Dedifferentiated amniotic fluid mesenchymal stem cell (primary cell): ENCODE data around the gene NEDD4.
"Not testable (repeated sequence)": the region's sequence is repeated elsewhere in the genome, so short reads cannot be mapped to it uniquely, and the experiment has no call there.

ENCODE experiments used
- DNase-seq: peaks from one replicate; pipeline ENCODE4 v3.0.0-alpha.2; 2016; ENCODE audit errors: extremely low spot score

The NEDD4 gene

DNA sequence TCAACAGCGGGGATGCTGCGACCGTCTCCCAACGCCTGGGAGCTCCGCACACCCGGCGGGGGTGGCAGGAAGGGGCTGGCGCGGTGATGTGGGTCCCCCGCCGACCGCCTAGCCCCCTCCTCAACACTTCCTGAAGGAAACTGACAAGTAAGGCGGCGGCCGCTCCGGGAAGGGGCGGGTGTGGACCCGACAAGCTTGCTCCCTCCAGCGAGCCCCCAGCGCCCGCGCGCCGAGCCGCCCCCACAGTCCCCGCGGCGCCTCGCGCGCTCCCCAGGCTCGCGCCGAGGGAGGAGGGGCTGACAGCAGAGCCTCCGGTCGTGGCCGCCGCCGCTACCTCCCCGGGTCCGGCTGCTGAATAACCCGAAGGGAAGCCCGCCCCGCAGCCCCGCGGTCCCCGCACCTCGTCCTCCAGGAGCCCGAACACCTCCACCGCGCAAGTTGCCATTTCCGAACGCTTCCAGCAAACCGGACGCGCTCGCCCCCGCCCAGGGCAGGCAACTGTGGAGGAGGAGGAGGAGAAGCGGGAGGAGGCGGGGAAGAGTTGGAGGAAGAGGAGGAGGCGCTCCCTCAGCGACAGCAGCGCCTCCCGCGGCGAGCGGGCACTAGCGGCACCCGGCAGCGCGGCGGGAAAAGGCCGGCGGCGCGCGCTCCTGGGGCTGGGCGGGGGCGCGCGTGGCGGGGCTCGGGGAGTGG lies at the start of gene NEDD4:
TSS of gene NEDD4 (minus strand) at position 502 of the 693 bp plus-strand sequence. CDS start at position 445, 57 bp downstream.
- peak; percentile 90 for DNase-seq

DNA sequence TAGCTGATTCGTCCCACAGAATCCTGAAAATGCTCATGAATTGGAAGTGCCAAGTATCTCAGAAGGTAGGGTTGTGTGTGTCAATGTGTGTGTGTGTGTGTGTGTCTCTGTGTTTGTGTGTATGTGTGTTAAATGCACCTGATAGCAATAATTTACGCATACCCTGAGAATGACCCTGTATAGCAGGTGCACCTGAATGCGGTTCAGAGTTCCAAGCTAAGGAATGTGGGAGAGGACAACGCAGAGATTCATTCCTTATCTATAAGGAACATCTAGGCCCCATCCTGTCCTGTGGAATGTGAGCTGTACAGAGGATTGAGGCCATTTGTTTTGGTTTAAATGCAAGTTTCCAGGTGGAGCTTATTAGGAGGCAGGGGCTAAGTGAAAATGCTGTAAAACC lies 49.1 kb upstream of the NEDD4 start:
- no peak for DNase-seq

DNA sequence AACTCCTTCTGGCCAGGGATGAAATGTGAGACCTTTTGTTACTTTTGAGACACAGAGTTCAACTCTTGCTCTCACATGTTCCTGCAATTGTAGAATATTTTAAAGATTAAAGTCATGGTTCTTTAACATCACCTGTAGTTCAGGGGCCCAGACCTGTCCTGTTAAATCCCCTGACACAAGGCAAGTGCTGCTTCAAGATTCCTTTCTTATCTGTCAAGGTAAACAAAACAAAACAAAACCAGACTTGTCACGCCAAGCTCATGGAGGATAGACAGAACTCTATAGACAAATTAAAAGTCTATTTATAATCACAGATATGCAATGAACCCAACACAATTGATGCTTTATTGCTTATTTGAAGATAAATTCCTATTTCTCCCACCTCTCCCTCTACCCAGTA lies 48.6 kb upstream of the NEDD4 start:
- DNase-seq = no peak

DNA sequence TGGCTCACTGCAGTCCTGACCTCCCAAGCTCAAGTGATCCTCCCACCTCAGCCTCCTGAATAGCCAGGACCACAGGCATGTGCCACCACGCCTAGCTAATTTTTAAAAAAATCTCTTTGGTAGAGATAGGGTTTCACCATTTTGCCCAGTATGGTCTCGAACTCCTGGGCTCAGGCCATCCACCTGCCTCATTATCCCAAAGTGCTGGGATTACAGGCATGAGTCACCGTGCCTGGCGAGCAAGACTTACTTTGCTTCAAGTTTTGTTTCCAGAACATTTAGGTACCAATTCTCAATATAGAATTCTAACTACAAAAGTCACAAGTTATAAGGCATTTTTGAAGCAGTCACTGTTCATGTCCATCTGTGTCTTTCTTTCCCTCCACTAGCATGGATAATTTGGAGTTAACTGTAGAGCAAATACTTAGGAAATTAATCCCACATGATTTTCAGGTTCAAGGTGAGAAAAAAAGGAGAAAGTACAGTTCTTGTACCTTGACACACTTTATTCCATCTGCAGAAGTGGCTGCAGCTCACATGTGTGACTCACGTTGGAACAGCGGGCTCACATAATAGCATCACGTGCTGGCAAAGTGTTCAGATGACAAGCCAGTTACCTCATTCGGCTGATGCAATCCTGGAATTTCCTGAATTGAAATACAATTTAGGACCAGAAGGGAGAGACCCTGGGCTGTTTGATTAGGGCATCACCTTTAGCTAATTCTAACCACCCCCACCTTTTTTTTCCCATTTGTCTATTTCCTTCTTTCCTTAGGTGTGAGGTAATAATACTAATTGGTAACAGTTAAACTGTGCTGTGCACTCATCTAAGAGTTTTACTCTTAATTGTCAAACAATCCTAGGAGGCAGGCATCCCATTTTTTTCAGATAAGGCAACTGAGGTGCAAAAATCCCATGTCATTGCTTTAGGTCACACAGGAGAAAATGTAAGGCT lies 46.9 kb upstream of the NEDD4 start:
- DNase-seq = peak; percentile 95

DNA sequence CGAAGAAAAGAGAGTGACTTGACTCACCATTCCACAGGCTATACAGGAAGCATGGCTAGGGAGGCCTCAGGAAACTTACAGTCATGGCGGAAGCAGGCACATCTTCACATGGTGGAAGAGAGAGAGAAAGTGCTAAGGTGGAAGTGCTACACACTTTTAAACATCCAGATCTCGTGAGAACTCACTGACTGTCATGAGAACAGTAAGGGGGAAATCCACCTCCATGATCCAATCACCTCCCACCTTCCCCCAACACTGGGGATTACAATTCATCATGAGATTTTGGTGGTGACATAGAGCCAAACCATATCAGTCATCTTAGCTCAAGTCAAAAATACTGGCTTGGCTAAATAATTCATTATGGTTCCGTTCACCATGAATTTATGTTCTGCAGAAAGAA lies 45.3 kb upstream of the NEDD4 start:
- DNase-seq = no peak

DNA sequence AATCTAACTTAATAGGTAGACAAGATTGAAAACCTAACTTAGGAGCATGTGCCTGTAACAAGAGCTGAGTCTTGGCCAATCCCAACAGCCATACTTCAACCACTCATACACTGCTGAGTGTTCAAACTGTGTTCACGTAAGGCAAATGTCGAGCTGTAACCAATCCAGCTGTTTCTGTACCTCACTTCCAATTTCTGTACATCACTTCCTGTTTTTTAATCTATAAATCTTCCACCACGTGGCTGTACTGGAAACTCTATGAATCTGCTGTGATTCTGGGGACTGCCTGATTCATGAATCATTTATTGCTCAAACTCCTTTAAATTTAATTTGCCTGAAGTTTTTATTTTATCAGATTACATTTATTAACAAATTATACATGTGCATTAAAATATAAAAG lies 44.6 kb upstream of the NEDD4 start:
- DNase-seq = no peak

DNA sequence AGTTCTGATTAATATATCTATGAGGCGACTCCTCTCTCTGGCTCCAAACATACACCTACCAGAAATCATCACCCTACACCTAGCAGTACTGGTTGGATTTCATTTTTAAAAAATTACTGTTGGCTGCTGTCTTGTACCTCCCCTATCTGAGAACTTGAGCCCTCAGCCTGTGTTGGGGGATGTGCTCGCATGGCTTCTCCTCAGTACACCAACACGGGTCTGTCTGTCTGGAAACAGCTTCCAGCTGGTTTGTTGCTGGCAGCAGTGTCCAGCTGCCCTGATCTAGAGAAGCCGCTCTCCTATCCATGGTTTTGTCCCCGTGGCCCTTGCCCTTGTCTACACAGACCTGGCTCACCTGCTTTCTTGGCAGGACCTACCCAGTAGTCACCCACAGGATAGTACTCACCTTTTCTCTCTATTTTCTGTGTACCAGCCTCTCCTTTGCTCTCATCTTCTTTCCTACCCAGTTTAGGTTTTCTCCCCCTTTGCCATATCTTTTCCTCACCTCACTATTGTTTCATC lies 43.2 kb upstream of the NEDD4 start:
- DNase-seq = no peak

DNA sequence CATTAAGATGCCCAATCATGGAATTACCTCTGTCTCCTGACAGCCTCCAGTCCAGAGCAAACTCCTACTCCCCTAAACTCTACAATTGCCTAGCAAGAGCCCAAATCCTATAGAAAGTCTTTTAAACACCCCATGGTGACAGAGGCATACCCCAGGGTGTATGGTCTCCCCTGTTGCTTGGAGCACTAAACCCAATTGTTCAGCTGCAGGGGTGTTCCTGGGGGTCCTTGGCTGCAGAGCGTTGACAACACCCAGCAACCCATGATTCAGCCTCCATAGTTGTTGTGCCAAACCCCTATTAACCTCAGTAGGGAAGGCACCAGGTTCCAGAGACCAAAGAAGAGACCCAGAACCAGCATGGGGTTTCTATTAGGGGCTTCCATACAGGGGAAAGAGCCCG lies 41.8 kb upstream of the NEDD4 start:
- no peak for DNase-seq

DNA sequence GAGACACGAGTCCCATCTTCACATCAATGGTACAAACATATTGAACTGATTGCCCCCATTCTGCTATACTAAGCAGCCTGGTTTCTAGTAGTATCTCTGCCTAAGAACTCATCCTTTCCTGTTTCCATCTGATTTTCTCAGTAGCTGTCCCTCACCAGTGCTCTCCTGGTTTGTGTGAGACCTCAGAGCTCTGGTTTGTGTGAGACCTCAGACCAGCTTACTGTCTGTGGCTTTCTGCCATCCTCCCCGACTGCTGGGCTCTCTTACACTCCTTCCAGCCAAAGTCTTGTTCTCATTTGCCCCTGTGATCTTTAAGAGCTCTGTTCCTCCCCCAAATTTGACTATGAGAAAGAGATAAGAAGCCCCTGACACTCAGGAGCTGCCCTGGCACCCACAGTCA lies 41.1 kb upstream of the NEDD4 start:
- no peak for DNase-seq

DNA sequence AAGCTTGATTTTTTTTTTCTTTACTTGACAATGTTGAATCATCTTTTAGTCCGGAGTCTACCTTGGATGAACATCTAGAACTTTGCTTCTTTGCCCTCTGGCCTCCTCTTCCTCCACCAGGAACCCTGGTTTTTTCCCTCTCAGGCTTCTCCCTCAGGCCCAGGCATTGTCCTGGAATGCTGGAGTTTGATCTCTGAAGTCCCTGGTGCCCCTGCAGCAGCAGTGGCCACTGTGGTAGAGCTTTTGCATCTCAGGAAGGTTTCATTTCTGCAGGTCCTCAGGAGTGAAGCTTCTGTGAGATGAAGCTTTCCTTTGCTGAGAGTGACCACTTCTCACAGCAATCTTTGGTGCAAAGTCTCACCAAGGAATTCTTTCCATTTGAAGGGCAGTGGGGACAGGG lies 39.0 kb upstream of the NEDD4 start:
- DNase-seq = no peak

DNA sequence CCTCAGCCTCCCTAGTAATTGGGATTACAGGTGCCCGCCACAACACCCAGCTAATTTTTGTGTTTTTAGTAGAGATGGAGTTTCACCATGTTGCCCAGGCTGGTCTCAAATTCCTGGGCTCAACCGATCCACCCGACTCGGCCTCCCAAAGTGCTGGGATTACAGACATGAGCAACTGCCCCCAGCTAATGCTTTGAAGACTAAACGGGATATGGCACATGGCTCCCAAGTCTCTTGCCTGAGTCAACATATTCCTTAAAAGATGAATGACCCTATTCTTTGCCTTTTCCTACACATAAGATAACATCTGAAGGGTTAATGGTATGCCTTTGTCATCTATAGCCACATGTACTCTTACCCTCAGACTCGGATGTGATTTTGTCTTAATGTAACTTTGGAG lies 38.4 kb upstream of the NEDD4 start:
- no peak for DNase-seq

DNA sequence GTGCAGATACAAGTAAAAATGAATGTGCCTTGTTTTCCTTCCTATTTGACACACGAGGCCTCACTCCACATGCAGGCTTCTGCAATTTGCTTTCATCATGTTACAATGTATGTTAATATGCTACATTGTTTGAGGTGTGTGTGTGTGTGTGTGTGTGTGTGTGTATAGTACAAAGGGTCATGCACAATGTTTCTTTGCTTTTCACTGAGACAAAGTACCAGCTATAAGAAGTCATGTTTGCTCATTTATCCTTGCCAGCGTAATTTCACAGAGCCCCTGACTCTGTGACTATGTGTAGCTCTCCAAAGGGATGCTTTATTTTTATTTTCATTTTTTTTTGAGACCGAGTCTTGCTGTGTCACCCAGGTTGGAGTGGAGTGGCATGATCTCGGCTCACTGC lies 38.0 kb upstream of the NEDD4 start:
- no peak for DNase-seq

DNA sequence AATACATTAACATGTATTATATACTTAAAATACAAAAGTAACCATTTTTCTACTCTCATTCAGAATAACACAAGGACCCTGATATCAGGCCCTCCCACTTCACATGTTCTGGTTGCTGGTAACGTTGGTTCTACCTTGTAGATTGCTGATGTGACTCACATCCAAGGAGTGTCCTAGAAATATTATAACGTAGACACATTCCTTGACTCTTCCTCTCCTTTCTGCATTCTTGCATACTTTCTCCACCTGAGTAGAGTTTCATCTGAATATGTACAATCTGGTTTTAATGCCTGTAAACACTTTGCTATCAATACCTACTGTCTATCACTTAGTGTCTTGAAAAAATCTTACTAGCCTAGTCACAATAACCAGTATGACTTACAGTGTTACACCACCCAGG lies 35.0 kb upstream of the NEDD4 start:
- no peak for DNase-seq

DNA sequence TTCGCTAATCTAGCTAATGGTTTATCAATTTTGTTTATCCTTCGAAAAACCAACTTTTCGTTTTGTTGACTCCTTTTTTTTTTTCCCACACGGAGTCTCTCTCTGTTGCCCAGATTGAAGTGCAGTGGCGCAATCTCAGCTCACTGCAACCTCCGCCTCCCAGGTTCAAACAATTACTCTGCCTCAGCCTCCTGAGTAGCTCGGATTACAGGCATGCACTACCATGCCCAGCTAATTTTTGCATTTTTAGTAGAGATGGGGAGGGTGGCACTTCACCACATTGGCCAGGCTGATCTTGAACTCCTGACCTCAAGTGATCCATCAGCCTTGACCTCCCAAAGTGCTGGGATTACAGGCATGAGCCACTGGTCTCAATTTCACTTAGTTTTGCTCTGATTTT lies 29.7 kb upstream of the NEDD4 start:
- DNase-seq = not testable (repeated sequence)

DNA sequence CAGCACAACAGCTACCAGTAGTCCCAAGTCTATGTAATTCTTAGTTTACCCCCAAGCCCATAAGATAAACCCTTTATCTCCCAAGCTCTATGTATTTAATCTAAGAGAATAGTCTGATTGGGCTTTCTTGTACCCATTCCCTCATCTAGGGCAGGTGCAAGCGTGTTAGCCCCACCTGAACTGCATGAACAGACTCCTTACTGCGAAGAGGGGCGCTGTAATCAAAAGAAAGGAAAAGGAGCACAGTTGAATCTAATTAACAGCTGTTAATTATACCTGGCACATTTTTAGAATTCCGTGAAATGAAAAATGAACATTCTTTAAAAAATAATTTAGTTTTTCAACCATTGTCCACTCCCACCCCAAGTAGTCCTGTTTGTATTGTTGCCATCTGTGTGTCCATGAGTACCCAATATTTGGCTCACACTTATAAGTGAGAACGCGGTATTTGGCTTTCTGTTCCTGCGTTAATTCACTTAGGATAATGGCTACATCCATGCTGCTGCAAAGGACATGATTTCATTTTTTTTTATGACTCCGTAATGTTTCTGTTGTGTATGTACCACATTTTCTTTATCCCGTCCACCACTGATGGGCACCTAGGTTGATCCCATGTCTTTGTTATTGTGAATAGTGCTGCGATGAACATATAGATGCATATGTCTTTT lies 26.5 kb upstream of the NEDD4 start:
- DNase-seq = no peak

DNA sequence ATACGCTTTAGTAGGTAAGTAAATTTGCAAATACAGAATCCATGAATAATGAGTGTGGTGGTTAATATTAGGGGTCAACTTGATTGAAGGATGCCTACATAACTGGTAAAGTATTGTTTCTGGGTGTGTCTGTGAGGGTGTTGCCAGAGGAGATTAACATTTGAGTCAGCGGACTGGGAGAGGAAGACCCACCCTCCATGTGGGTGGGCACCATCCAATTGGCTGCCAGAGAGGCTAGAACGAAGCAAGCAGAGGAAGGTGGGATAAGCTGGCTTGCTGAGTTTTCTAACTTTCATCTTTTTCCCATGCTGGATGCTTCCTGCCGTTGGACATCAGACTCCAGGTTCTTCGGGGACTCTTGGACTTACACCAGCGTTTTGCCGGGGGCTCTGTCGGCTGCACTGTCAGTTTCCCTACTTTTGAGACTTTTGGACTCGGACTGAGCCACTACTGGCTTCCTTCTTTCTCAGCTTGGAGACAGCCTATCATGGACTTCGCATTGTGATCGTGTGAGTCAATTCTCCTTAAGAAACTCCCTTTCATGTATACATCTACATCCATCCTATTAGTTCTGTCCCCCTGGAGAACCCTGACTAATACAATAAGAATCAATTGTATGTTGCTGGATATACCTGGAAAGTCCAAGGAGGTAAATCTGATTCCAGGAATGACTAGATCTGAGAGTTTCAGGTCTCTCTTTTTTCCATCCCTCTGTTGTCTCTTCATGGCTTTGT lies 25.8 kb upstream of the NEDD4 start:
- DNase-seq = no peak

DNA sequence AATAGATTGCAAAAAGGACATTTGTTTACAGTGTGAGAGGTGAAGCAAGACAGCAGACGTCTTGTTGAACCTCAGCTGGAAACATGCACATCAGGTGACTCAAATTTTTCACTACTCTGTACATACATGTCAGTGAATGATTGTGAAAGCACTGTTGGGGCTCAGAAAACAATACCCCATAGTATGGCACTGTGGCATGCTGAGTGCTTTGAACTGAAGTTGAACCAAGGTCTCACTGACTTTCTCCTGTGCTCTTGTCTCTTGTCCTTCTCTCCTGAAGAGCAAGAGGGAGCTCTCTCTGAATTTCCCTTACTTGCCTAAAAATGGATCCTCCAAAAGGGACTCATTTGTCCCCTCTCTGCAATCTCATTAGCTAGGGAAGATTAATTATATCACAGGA lies 24.5 kb upstream of the NEDD4 start:
- DNase-seq = no peak

DNA sequence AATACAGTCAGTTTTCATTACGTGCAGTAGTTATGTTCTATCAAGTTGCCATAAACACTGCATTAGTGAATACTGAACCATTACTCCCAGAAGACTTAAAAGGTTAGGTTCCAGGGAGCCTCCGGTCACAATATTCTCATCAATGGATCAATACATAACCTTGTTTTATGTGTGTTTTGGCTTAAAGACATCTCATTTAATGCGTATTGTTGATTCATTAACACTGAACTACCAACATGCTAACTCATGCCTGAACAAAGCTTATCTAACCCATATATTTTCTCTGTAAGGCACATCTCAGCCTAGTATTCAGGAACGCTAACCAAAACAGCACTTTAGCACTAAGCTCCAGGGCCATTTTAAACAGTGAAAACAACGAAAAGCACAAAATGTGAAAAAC lies 24.1 kb upstream of the NEDD4 start:
- no peak for DNase-seq

DNA sequence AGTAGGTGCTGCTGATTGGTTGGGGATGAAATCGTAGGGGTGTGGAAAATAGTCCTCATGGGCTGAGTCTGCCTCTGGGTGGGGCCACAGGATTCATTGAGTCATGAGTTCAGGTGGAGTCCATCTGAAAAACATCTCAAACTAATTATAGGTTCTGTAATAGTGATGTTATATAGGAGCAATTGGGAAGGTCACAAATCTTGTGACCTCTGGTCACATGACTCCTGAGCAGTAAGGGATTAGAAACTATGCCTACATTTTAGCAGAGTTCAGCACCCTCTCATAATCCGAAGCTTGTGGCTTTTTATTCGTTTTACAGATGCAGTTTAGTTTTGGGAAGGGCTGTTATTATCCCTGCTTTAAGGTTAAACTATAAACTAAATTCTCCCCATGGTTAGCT lies 22.9 kb upstream of the NEDD4 start:
- no peak for DNase-seq

DNA sequence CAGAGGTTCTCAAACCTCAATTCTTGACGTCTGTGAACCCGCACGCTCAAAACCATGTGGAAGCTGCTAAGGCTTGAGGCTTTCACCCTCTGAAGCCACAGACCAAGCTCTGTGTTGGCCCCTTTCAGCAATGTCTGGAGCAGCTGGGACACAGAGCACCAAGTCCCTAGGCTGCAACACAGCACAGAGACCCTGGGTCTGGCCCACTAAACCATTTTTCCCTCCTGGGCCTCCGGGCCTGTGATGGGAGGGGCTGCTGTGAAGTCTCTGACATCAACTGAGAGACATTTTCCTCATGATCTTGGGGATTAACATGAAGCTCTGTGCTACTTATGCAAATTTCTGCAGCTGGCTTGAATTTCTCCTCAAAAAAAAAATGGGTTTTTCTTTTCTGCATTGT lies 21.3 kb upstream of the NEDD4 start:
- DNase-seq = no peak

DNA sequence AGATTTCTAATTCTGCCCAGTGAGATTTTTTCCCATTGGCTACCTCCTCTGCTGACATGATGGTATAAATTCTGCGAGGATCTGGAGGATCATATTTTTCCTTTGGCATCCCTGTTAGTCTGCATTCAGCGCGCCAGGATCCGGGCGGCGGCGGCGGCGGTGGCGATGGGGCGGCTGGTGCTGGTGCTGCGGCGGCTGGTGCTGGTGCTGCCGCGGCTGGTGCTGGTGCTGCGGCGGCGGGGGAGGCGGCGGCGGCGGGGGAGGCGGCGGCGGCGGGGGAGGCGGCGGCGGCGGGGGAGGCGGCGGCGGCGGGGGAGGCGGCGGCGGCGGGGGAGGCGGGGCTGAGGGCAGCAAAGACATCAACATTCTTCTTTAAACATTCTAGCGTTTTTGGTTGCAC lies 13.6 kb upstream of the NEDD4 start:
- not testable (repeated sequence) for DNase-seq

DNA sequence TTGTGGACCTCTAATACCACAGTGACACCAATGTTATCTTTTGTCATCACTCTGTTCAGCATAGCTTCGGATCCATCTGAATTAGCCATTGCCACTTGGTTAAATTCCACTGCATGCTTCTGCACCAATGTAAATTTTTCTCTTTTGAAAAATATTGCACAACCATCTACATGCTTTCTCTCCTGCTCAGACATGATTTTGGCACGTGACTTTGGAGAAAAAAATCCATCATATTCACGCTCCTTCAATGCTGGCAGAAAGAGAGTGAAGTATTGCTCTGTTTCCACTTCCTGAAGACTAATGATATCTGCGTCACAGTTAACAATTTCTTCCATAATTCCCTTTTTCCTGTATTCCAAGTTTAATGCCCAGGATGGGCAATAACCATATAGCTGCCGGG lies 13.0 kb upstream of the NEDD4 start:
- DNase-seq = peak; percentile 20
